ENCODE measurements around the gene RNF39.

RNF39 gene

GRCh38 chr6:30091577-30092381 is 16.2 kb upstream of the RNF39 start:
- no peaks in the 10 kb centered on the region for H3K27me3 ChIP-seq (ENCODE audit: low read length)
- no peak overlapping the region for H3K4me2 ChIP-seq (ENCODE audit: low read depth, low read length, poor library complexity, severe bottlenecking)
- H3K27ac ChIP-seq (ENCODE audit: low read depth, low read length): no peak overlapping the region

GRCh38 chr6:30087876-30088275 is 12.3 kb upstream of the RNF39 start:
- no peak overlapping the region for H2AFZ ChIP-seq (ENCODE audit: low read depth, low read length, severe bottlenecking)
- TF ChIP-seq EZH2phosphoT487 (conservative IDR thresholded peaks at IDR 0.05; ENCODE audit: low read length) (no peak), CTCF (IDR thresholded peaks at IDR 0.05; ENCODE audit: insufficient read depth, low read length, poor library complexity, severe bottlenecking) (no peak)
- no peaks in the 10 kb centered on the region for H3K79me2 ChIP-seq (ENCODE audit: insufficient read depth, low read length)
- no peak overlapping the region for H3K27ac ChIP-seq (ENCODE audit: low read depth, low read length)
- no peaks in the 10 kb centered on the region for H3K27me3 ChIP-seq (ENCODE audit: low read length)
- no peaks in the 10 kb centered on the region for H4K20me1 ChIP-seq (ENCODE audit: low read depth, low read length)
- no peak overlapping the region for H3K4me2 ChIP-seq (ENCODE audit: low read depth, low read length, poor library complexity, severe bottlenecking)
- H3K9ac ChIP-seq (ENCODE audit: low read length): no peak overlapping the region
- H3K4me3 ChIP-seq (ENCODE audit: insufficient read depth, low read length, poor library complexity, severe bottlenecking): no peak overlapping the region
- H3K36me3 ChIP-seq (ENCODE audit: low read length): no peaks in the 10 kb centered on the region
- no peaks in the 10 kb centered on the region for H3F3A ChIP-seq (ENCODE audit: insufficient read depth)
- no peaks in the 10 kb centered on the region for H3K9me2 ChIP-seq (replicated peaks; ENCODE audit: insufficient read depth, low read length)
- no peaks in the 10 kb centered on the region for H3K9me3 ChIP-seq (ENCODE audit: insufficient read depth, low read length)

More at GRCh38 chr6:30091577-30092381, 16.2 kb upstream of the RNF39 start:
- no peak overlapping the region for H3K9ac ChIP-seq (ENCODE audit: low read length)
- no peaks in the 10 kb centered on the region for H3K9me2 ChIP-seq (replicated peaks; ENCODE audit: insufficient read depth, low read length)
- no peaks in the 10 kb centered on the region for H3K36me3 ChIP-seq (ENCODE audit: low read length)
- no peaks in the 10 kb centered on the region for H3K79me2 ChIP-seq (ENCODE audit: insufficient read depth, low read length)
- no peak overlapping the region for H2AFZ ChIP-seq (ENCODE audit: low read depth, low read length, severe bottlenecking)
- H3K4me3 ChIP-seq (ENCODE audit: insufficient read depth, low read length, poor library complexity, severe bottlenecking): no peak overlapping the region
- no peaks in the 10 kb centered on the region for H3K9me3 ChIP-seq (ENCODE audit: insufficient read depth, low read length)
- TF ChIP-seq EZH2phosphoT487 (conservative IDR thresholded peaks at IDR 0.05; ENCODE audit: low read length): no peak
- no peak for TF ChIP-seq CTCF (IDR thresholded peaks at IDR 0.05; ENCODE audit: insufficient read depth, low read length, poor library complexity, severe bottlenecking)
- H3F3A ChIP-seq (ENCODE audit: insufficient read depth): no peaks in the 10 kb centered on the region
- H4K20me1 ChIP-seq (ENCODE audit: low read depth, low read length): no peaks in the 10 kb centered on the region

GRCh38 chr6:30077218-30077617 is 1.6 kb upstream of the RNF39 start:
- 0 out of 2 replicates have a peak, but pooled peaks cover 3% of the 10 kb centered on the region for H3K27me3 ChIP-seq (ENCODE audit: low read length)
- no peaks in the 10 kb centered on the region for H3K79me2 ChIP-seq (ENCODE audit: insufficient read depth, low read length)
- H4K20me1 ChIP-seq (ENCODE audit: low read depth, low read length): no peaks in the 10 kb centered on the region
- H3K9ac ChIP-seq (ENCODE audit: low read length): no peak overlapping the region
- TF ChIP-seq CTCF (IDR thresholded peaks at IDR 0.05; ENCODE audit: insufficient read depth, low read length, poor library complexity, severe bottlenecking) (no peak), EZH2phosphoT487 (conservative IDR thresholded peaks at IDR 0.05; ENCODE audit: low read length) (no peak)
- H3K9me2 ChIP-seq (replicated peaks; ENCODE audit: insufficient read depth, low read length): no peaks in the 10 kb centered on the region
- no peak overlapping the region for H3K27ac ChIP-seq (ENCODE audit: low read depth, low read length)
- H2AFZ ChIP-seq (ENCODE audit: low read depth, low read length, severe bottlenecking): no peak overlapping the region
- H3F3A ChIP-seq (ENCODE audit: insufficient read depth): no peaks in the 10 kb centered on the region
- H3K9me3 ChIP-seq (ENCODE audit: insufficient read depth, low read length): no peaks in the 10 kb centered on the region
- no peak overlapping the region for H3K4me2 ChIP-seq (ENCODE audit: low read depth, low read length, poor library complexity, severe bottlenecking)
- H3K36me3 ChIP-seq (ENCODE audit: low read length): no peaks in the 10 kb centered on the region
- H3K4me3 ChIP-seq (ENCODE audit: insufficient read depth, low read length, poor library complexity, severe bottlenecking): no peak overlapping the region
